Mucosa of descending colon (tissue), 3 donors: ENCODE data around the gene PSME2. TPM values are rescaled to one million over a fixed set of nuclear protein-coding genes. Genes with fewer than 3 reads are reported as not detected.

Experiments used
- ATAC-seq: fragments of 200-7000 bp; cut with Tn5 transposase; one replicate; pipeline ENCODE4 v1.9.1; 2020; ENCODE audit warnings: mild to moderate bottlenecking, moderate library complexity
- DNase-seq, 3 donors: peaks; one replicate each; pipeline ENCODE4 v3.0.0-alpha.2; 2020
- H3K36me3 ChIP-seq: fragments of 200-600 bp; one replicate; pipeline ENCODE4 v1.8.0; 2021; ENCODE audit warnings: low read depth, mild to moderate bottlenecking
- H3K4me1 ChIP-seq: fragments of 200-600 bp; one replicate; pipeline ENCODE4 v1.8.0; 2021; ENCODE audit warnings: low read depth, mild to moderate bottlenecking
- H3K4me3 ChIP-seq: fragments of 200-600 bp; one replicate; pipeline ENCODE4 v1.8.0; 2021; ENCODE audit warnings: mild to moderate bottlenecking
- H3K9me3 ChIP-seq: fragments of 200-600 bp; one replicate; pipeline ENCODE4 v1.8.0; 2021; ENCODE audit warnings: mild to moderate bottlenecking
- intact Hi-C, 2 donors: fragments of 100-400 bp; cut with DNase I in 1 of 2; cut with micrococcal nuclease in 1 of 2; formaldehyde crosslinking; loops; one replicate each; pipeline versions ENCODE4 v1.11.0 to v1.11.1; 2022; cut with DNase I, micrococcal nuclease
- total RNA-seq, 3 donors: library from RNA; stranded (reverse); fragmentation: NEBNext Ultra II Directional in 2 of 3; extraction: Animal tissue kit (Norgen Biotek cat#: 25700) in 2 of 3; gene quantifications; one replicate each; pipeline versions ENCODE4 v1.2.1 to v1.2.4, GENCODE V29; 2021 to 2023
- TF ChIP-seq, protein P1 (sequence below): fragments of 200-600 bp; IDR thresholded peaks from one replicate; pipeline ENCODE4 v1.8.0; 2022; ENCODE audit warnings: antibody characterized with exemption, mild to moderate bottlenecking
- donor health status: DM: no; HTN: no; CAD: no; lungs with moderate emphysema.
- donor health status: DM: no; HTN: no; CAD: no.
- donor health status: DM: no; HTN: yes; CAD: no.

PSME2 gene
- total RNA-seq, 3 donors from 2014 or later: 141 to 295 (median 191) TPM

DNA sequence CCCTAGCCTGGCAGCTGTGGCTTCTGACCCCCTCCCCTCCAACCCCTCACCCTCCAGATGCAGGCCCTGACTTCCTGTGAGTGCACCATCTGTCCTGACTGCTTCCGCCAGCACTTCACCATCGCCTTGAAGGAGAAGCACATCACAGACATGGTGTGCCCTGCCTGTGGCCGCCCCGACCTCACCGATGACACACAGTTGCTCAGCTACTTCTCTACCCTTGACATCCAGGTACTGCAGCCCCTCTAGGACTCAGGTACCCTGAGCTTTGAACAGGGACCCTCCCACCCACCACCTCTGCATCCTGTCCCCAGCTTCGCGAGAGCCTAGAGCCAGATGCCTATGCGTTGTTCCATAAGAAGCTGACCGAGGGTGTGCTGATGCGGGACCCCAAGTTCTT, 8.7 kb upstream of the PSME2 start:
- no peak for ATAC-seq
- intact Hi-C loops: no loop called here
- TF ChIP-seq, protein P1, sequence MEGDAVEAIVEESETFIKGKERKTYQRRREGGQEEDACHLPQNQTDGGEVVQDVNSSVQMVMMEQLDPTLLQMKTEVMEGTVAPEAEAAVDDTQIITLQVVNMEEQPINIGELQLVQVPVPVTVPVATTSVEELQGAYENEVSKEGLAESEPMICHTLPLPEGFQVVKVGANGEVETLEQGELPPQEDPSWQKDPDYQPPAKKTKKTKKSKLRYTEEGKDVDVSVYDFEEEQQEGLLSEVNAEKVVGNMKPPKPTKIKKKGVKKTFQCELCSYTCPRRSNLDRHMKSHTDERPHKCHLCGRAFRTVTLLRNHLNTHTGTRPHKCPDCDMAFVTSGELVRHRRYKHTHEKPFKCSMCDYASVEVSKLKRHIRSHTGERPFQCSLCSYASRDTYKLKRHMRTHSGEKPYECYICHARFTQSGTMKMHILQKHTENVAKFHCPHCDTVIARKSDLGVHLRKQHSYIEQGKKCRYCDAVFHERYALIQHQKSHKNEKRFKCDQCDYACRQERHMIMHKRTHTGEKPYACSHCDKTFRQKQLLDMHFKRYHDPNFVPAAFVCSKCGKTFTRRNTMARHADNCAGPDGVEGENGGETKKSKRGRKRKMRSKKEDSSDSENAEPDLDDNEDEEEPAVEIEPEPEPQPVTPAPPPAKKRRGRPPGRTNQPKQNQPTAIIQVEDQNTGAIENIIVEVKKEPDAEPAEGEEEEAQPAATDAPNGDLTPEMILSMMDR: no peak
- Histone ChIP-seq H3K36me3 (peaks cover 3% of the 10 kb centered on the region), H3K4me3 (no peak overlapping the region), H3K9me3 (no peaks in the 10 kb centered on the region), H3K4me1 (no peaks in the 10 kb centered on the region)
- DNase-seq: no peak

DNA sequence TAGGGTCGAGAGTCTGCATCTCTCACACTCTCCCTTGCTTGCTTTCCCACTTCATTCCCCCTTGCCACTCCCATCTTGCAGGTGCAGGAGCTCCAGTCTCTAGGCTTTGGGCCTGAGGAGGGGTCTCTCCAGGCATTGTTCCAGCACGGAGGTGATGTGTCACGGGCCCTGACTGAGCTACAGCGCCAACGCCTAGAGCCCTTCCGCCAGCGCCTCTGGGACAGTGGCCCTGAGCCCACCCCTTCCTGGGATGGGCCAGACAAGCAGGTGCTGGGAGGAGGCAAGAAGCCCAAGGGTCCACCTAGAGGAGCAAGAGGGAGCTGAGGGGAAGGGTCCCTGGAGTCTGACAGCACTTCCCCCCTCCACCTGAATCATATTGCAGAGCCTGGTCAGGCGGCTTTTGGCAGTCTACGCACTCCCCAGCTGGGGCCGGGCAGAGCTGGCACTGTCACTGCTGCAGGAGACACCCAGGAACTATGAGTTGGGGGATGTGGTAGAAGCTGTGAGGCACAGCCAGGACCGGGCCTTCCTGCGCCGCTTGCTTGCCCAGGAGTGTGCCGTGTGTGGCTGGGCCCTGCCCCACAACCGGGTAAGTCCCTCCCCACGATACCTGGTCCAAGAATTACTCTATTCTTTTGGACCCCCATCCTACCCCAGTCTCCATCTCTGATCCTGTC, 5.1 kb upstream of the PSME2 start:
- TF ChIP-seq, protein P1: no peak
- peaks cover 3% of the 10 kb centered on the region for H3K36me3 ChIP-seq
- ATAC-seq (no peak), DNase-seq (no peak)
- no peaks in the 10 kb centered on the region for H3K9me3 ChIP-seq
- no peak overlapping the region for H3K4me3 ChIP-seq
- H3K4me1 ChIP-seq: peaks cover 10% of the 10 kb centered on the region
- intact Hi-C loops: no loop called here

DNA sequence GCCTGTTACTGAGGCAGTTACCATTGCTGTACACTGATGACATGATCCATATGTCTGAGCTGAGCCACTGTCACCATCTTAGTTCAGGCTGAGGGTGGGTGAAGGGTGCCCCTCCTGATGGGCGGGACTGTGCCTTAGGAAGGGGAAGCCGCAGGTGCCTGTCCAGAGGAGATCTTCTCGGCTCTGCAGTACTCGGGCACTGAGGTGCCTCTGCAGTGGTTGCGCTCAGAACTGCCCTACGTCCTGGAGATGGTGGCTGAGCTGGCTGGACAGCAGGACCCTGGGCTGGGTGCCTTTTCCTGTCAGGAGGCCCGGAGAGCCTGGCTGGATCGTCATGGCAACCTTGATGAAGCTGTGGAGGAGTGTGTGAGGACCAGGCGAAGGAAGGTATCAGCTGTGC, 4.6 kb upstream of the PSME2 start:
- no peak for ATAC-seq
- Histone ChIP-seq H3K4me1 (peaks cover 12% of the 10 kb centered on the region), H3K9me3 (no peaks in the 10 kb centered on the region), H3K4me3 (no peak overlapping the region), H3K36me3 (peaks cover 3% of the 10 kb centered on the region)
- DNase-seq: no peak
- TF ChIP-seq, protein P1: no peak
- intact Hi-C loops: no loop called here

- TF ChIP-seq, protein P1: no peak
- DNase-seq: no peak
- intact Hi-C loops: no loop called here
- Histone ChIP-seq H3K4me1 (peaks cover 16% of the 10 kb centered on the region), H3K36me3 (peaks cover 3% of the 10 kb centered on the region), H3K4me3 (no peak overlapping the region), H3K9me3 (no peaks in the 10 kb centered on the region)
- ATAC-seq: no peak
These were observed 4.2 kb upstream of the PSME2 start for GRCh38 chr14:24150567-24150966.

DNA sequence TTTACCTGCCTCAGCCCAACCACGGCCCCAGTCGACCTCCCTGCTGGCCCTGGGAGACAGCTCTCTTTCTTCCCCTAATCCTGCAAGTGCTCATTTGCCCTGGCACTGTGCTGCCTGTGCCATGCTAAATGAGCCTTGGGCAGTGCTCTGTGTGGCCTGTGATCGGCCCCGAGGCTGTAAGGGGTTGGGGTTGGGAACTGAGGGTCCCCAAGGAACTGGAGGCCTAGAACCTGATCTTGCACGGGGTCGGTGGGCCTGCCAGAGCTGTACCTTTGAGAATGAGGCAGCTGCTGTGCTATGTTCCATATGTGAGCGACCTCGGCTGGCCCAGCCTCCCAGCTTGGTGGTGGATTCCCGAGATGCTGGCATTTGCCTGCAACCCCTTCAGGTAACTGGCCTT, 3.7 kb upstream of the PSME2 start:
- ATAC-seq (no peak), DNase-seq (no peak)
- H3K36me3 ChIP-seq: peaks cover 3% of the 10 kb centered on the region

More for the DNA sequence above, 3.7 kb upstream of the PSME2 start:
- no peaks in the 10 kb centered on the region for H3K9me3 ChIP-seq
- intact Hi-C loops: no loop called here
- H3K4me1 ChIP-seq: peaks cover 21% of the 10 kb centered on the region
- H3K4me3 ChIP-seq: no peak overlapping the region
- TF ChIP-seq, protein P1: no peak
